Measurements from ENCODE around the gene PLN.

Gene PLN

DNA sequence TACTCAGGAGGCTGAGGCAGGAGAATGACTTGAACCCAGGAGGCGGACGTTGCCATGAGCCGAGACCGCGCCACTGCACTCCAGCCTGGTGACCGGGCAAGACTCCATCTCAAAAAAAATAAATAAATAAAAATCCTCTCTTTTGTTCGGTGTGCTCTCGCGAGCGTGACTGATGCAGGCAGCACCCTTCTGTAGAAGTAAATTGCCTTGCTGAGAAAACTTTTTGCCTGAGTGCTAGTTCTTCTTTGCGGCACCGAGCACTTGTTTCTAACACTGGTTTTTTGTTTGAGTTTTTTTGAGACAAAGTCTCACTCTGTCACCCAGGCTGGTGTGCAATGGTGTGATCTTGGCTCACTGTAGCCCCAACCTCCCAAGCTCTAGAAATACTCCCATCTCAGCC lies 30.5 kb downstream of the PLN start:
- no peak for TF ChIP-seq ELF4 (IDR thresholded peaks at IDR 0.05)
- no peak for TF ChIP-seq TARDBP (IDR thresholded peaks at IDR 0.05)
- TF ChIP-seq FOXA1 (IDR thresholded peaks at IDR 0.05): no peak
- no peak for TF ChIP-seq HDGF (IDR thresholded peaks at IDR 0.05; ENCODE audit: borderline replicate concordance)
- DNase-seq (ENCODE audit: extremely low spot score): no peak
- ChIA-PET POLR2A (no interaction called here), CTCF (no interaction called here)

DNA sequence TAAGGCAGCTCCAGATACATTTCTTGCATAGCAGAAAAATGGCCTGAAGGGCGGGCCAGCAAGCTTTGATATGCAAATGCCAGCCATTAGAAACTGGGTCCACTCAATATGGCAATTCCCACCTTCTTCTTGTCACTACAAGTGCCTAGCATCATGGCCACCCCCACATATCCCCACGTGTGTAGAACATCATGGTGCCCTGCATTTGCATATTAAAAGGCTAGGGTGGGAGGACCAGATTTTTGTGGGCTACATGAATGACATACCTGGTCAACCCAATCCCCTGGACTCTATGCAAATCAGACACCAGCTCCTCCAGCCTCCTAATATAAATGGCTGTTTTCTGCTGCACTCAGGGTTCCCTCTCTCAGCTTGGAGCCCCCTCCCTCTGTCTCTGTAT lies 31.7 kb downstream of the PLN start:
- ChIA-PET CTCF (interaction anchor here (0.9 to 1.5 kb wide), 5 partner anchors 9 to 294 kb away, joined by 3 to 6 read pairs (median 5); no protein-coding TSS in a partner anchor), POLR2A (no interaction called here)
- no peak for DNase-seq (ENCODE audit: extremely low spot score)
- TF ChIP-seq LEF1 (IDR thresholded peaks at IDR 0.05; ENCODE audit: borderline replicate concordance) (no peak), BHLHE40 (IDR thresholded peaks at IDR 0.05; ENCODE audit: borderline replicate concordance) (no peak), SUZ12 (IDR thresholded peaks at IDR 0.05) (no peak), L3MBTL2 (conservative IDR thresholded peaks at IDR 0.05) (no peak), ELF4 (IDR thresholded peaks at IDR 0.05) (no peak), HDGF (IDR thresholded peaks at IDR 0.05; ENCODE audit: borderline replicate concordance) (no peak), TARDBP (IDR thresholded peaks at IDR 0.05) (no peak), FOXM1 (IDR thresholded peaks at IDR 0.05; ENCODE audit: borderline replicate concordance) (no peak), NFRKB (IDR thresholded peaks at IDR 0.05) (no peak), ZNF384 (IDR thresholded peaks at IDR 0.05) (no peak)
- TF ChIP-seq, protein P1, sequence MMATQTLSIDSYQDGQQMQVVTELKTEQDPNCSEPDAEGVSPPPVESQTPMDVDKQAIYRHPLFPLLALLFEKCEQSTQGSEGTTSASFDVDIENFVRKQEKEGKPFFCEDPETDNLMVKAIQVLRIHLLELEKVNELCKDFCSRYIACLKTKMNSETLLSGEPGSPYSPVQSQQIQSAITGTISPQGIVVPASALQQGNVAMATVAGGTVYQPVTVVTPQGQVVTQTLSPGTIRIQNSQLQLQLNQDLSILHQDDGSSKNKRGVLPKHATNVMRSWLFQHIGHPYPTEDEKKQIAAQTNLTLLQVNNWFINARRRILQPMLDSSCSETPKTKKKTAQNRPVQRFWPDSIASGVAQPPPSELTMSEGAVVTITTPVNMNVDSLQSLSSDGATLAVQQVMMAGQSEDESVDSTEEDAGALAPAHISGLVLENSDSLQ (IDR thresholded peaks at IDR 0.05): no peak

DNA sequence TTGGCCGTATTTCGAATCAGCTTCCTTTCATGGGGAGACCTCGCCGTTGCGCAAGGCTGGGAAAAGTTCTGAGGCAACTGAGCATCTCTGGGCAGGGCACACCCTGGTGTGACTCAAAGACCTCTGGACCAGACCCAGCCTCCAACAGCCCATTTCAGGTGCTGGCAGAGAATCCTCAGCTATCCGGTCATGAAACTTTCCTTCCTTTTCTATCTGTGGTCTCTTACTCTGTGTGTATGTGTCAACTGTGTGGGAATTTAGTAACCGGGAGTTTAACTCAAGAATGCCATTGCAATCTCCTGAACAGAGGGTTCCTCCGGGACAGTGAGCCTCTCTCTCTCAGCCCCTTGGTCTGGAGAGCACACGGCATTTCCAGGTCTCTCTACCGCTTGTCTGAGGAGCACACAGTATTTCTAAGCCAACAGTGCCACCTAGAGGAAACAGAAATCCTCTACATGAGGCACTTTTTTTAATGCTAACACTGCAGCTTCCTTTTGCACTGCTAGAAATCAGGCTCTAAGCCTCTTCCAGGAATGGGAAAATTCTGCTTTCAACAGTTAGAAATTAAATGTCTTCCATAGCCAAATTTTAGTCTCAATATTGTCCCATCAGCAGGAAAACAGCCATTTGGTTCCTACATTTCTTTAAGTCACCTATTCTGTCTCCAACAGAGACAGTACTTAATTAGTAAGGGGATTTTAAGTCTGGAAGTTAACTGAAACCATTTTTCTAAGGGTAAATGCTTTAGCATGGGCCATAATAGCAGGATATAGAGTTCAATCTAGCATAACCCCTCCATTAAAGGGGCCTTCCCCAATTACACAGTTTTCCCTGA lies 32.7 kb downstream of the PLN start:
- DNase-seq (ENCODE audit: extremely low spot score): peak; percentile 75

DNA sequence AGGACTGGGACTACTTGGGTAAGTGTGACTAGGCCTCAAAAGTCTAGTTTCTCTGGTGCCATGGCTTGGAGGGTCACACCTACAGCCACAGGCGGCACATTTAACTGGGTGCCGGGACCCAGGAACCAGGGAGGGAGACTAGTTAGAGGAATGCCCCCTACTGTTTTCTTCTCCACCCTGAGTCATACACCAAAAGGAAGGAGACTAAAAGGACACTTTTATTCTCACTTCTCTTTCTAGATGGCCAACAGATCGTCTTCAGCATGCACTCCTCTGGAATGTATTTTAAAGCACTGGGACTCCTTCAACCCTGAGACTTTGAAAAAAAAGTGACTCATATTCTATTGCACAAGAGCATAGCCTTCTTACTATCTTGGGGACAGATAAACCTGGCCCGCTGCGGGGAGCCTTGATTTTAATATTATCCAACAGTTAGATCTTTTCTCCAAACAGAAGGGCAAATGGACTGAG lies 33.4 kb downstream of the PLN start:
- no peak for TF ChIP-seq FOXK2 (IDR thresholded peaks at IDR 0.05)
- TF ChIP-seq, protein P1 (IDR thresholded peaks at IDR 0.05): no peak
- no peak for TF ChIP-seq FOXA1 (IDR thresholded peaks at IDR 0.05)
- no peak for TF ChIP-seq CTBP1 (IDR thresholded peaks at IDR 0.05; ENCODE audit: borderline replicate concordance)
- TF ChIP-seq BHLHE40 (IDR thresholded peaks at IDR 0.05; ENCODE audit: borderline replicate concordance): no peak
- no peak for TF ChIP-seq L3MBTL2 (conservative IDR thresholded peaks at IDR 0.05)
- no peak for TF ChIP-seq LEF1 (IDR thresholded peaks at IDR 0.05; ENCODE audit: borderline replicate concordance)
- TF ChIP-seq SUZ12 (IDR thresholded peaks at IDR 0.05): no peak
- TF ChIP-seq NFRKB (IDR thresholded peaks at IDR 0.05): no peak
- no peak for TF ChIP-seq ARNT (IDR thresholded peaks at IDR 0.05)
- TF ChIP-seq FOXM1 (IDR thresholded peaks at IDR 0.05; ENCODE audit: borderline replicate concordance): no peak
- no peak for TF ChIP-seq SP1 (IDR thresholded peaks at IDR 0.05)
- TF ChIP-seq HDGF (IDR thresholded peaks at IDR 0.05; ENCODE audit: borderline replicate concordance): no peak
- TF ChIP-seq ZNF384 (IDR thresholded peaks at IDR 0.05): no peak
- TF ChIP-seq ELF4 (IDR thresholded peaks at IDR 0.05): no peak
- TF ChIP-seq TARDBP (IDR thresholded peaks at IDR 0.05): no peak
- ChIA-PET POLR2A (no interaction called here), CTCF (interaction anchor here (0.6 to 0.9 kb wide), 2 partner anchors 289 to 612 kb away, joined by 3 read pairs; no protein-coding TSS in a partner anchor)
- DNase-seq (ENCODE audit: extremely low spot score): no peak

More for the DNA sequence above, 32.7 kb downstream of the PLN start:
- TF ChIP-seq, protein P1 (IDR thresholded peaks at IDR 0.05): no peak
- TF ChIP-seq ARNT (IDR thresholded peaks at IDR 0.05) (no peak), L3MBTL2 (conservative IDR thresholded peaks at IDR 0.05) (no peak), NFRKB (IDR thresholded peaks at IDR 0.05) (no peak), FOXA1 (IDR thresholded peaks at IDR 0.05) (no peak), SP1 (IDR thresholded peaks at IDR 0.05) (no peak), ELF4 (IDR thresholded peaks at IDR 0.05) (no peak), ZNF384 (IDR thresholded peaks at IDR 0.05) (no peak), SUZ12 (IDR thresholded peaks at IDR 0.05) (no peak), FOXK2 (IDR thresholded peaks at IDR 0.05) (no peak), BHLHE40 (IDR thresholded peaks at IDR 0.05; ENCODE audit: borderline replicate concordance) (no peak), TARDBP (IDR thresholded peaks at IDR 0.05) (no peak), LEF1 (IDR thresholded peaks at IDR 0.05; ENCODE audit: borderline replicate concordance) (no peak), HDGF (IDR thresholded peaks at IDR 0.05; ENCODE audit: borderline replicate concordance) (no peak), FOXM1 (IDR thresholded peaks at IDR 0.05; ENCODE audit: borderline replicate concordance) (no peak), CTBP1 (IDR thresholded peaks at IDR 0.05; ENCODE audit: borderline replicate concordance) (no peak)
- CTCF ChIA-PET: interaction anchor here (0.8 to 1.5 kb wide), 6 partner anchors 10 to 1394 kb away, joined by 3 to 6 read pairs (median 4); no protein-coding TSS in a partner anchor
- POLR2A ChIA-PET: no interaction called here

DNA sequence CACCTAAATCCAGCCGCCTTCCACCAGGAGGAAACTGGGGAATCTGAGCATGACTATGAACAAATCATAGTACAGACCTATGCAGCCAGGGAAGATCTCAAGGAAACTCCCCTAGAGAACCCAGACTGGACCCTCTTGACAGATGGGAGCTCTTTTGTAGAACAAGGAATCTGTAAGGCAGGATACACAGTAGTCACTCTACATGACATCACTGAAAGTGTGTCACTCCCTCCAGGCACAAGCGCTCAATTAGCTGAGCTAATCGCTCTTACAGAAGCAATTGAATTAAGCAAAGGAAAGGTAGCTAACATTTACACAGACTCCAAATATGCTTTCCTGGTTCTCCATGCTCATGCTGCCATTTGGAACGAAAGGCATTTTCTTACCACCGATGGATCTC lies 36.8 kb downstream of the PLN start:
- ChIA-PET CTCF (no interaction called here), POLR2A (no interaction called here)
- DNase-seq (ENCODE audit: extremely low spot score): no peak
- no peak for TF ChIP-seq HDGF (IDR thresholded peaks at IDR 0.05; ENCODE audit: borderline replicate concordance)
- no peak for TF ChIP-seq BHLHE40 (IDR thresholded peaks at IDR 0.05; ENCODE audit: borderline replicate concordance)
- no peak for TF ChIP-seq LEF1 (IDR thresholded peaks at IDR 0.05; ENCODE audit: borderline replicate concordance)
- TF ChIP-seq FOXM1 (IDR thresholded peaks at IDR 0.05; ENCODE audit: borderline replicate concordance): no peak
- no peak for TF ChIP-seq L3MBTL2 (conservative IDR thresholded peaks at IDR 0.05)
- TF ChIP-seq FOXK2 (IDR thresholded peaks at IDR 0.05): no peak
- no peak for TF ChIP-seq CTBP1 (IDR thresholded peaks at IDR 0.05; ENCODE audit: borderline replicate concordance)
- TF ChIP-seq ZNF384 (IDR thresholded peaks at IDR 0.05): no peak
- no peak for TF ChIP-seq ELF4 (IDR thresholded peaks at IDR 0.05)
- no peak for TF ChIP-seq SUZ12 (IDR thresholded peaks at IDR 0.05)
- TF ChIP-seq ARNT (IDR thresholded peaks at IDR 0.05): no peak
- no peak for TF ChIP-seq FOXA1 (IDR thresholded peaks at IDR 0.05)
- TF ChIP-seq, protein P1 (IDR thresholded peaks at IDR 0.05): no peak
- TF ChIP-seq SP1 (IDR thresholded peaks at IDR 0.05): no peak
